Transverse colon (tissue), 4 donors: ENCODE results near the gene SETD1A. TPM values are rescaled to one million over a fixed set of nuclear protein-coding genes. Genes with fewer than 3 reads are reported as not detected.
A peak's percentile ranks its signal among the peaks of the same experiment; 100 is the strongest.

Source experiments
- DNase-seq: peaks from one replicate; pipeline ENCODE4 v3.0.0-alpha.2; 2019
- H3K27ac ChIP-seq, 4 donors: fragments of 200-600 bp; sonication (generic); 2 replicates each; pipeline ENCODE4 v1.5.1; 2016 to 2018; ENCODE audit warnings: inconsistent platforms in 4 of 4
- H3K27me3 ChIP-seq: fragments of 200-600 bp; sonication (generic); 2 replicates; pipeline ENCODE4 v1.5.1; 2017; ENCODE audit warnings: inconsistent platforms
- H3K36me3 ChIP-seq, 4 donors: fragments of 200-600 bp; sonication (generic); 2 replicates each; pipeline ENCODE4 v1.5.1; 2017 to 2019; ENCODE audit warnings: inconsistent platforms in 4 of 4
- H3K4me1 ChIP-seq, 4 donors: fragments of 200-600 bp; sonication (generic); 2 replicates each; pipeline ENCODE4 v1.5.1; 2017 to 2020; ENCODE audit warnings: inconsistent platforms in 4 of 4
- H3K4me3 ChIP-seq, 4 donors: fragments of 200-600 bp; sonication (generic); 1 replicate in 1 of 4; 2 replicates in 3 of 4; pipeline versions ENCODE4 v1.5.1 to v1.6.1; 2017 to 2019; ENCODE audit warnings: inconsistent platforms in 4 of 4
- H3K9me3 ChIP-seq, 2 donors: fragments of 200-600 bp; sonication (generic); 2 replicates each; pipeline ENCODE4 v1.5.1; 2017 to 2019; ENCODE audit warnings: inconsistent platforms in 2 of 2
- EP300 ChIP-seq: sonication (generic); formaldehyde crosslinking; IDR thresholded peaks from one replicate; pipeline ENCODE4 v1.6.1; 2017; ENCODE audit warnings: antibody characterized with exemption, low read depth
- POLR2A ChIP-seq: fragments of 450-650 bp; IDR thresholded peaks from one replicate; pipeline ENCODE4 v1.6.1; 2016; ENCODE audit warnings: antibody characterized with exemption, mild to moderate bottlenecking, moderate library complexity
- POLR2AphosphoS5 ChIP-seq, 3 donors: sonication (generic); formaldehyde crosslinking; IDR thresholded peaks; one replicate each; pipeline ENCODE4 v1.6.1; 2016; ENCODE audit warnings: antibody characterized with exemption in 3 of 3
- WGBS, 2 donors: methylation state at CpG; one replicate each; pipeline ENCODE4 v1.1.5; 2018; ENCODE audit warnings: low coverage in 1 of 2; 5-methylcytosine and 5-hydroxymethylcytosine counted together
- in situ Hi-C, 4 donors: fragments of 200-750 bp; cut with MboI; loops; one replicate each; pipeline versions ENCODE4 v1.15.0 to v1.15.1; 2017; ENCODE audit warnings: low sequenced_read_pairs in 3 of 4, low pct_ligation_motif_present in 1 of 4, low pct_unique_long_range_greater_than_20kb in 1 of 4
- intact Hi-C: fragments of 100-400 bp; cut with DNase I; formaldehyde crosslinking; loops from one replicate; pipeline ENCODE4 v1.15.1; 2023; ENCODE audit warnings: low total_unique reads
- total RNA-seq, 4 donors: library from RNA; depleted of rRNA; stranded (reverse); fragments of >200 nt; gene quantifications; one replicate each; pipeline ENCODE4 v1.1.0, GENCODE V29; 2016
- TF ChIP-seq, protein P1 (sequence below), 5 experiments: fragments of 200-600 bp in 3 of 5; fragments of 450-650 bp in 2 of 5; sonication (generic) in 3 of 5; IDR thresholded peaks; 1 replicate in 2 of 5; 2 replicates in 3 of 5; pipeline ENCODE4 v1.5.1; 2016 to 2017; ENCODE audit warnings: antibody characterized with exemption in 5 of 5, inconsistent platforms in 3 of 5, mild to moderate bottlenecking in 2 of 5, moderate library complexity in 1 of 5

Gene SETD1A
- total RNA-seq, 4 donors from 2014 or later, result 5.3 to 37.0 (median 10.8) TPM

DNA sequence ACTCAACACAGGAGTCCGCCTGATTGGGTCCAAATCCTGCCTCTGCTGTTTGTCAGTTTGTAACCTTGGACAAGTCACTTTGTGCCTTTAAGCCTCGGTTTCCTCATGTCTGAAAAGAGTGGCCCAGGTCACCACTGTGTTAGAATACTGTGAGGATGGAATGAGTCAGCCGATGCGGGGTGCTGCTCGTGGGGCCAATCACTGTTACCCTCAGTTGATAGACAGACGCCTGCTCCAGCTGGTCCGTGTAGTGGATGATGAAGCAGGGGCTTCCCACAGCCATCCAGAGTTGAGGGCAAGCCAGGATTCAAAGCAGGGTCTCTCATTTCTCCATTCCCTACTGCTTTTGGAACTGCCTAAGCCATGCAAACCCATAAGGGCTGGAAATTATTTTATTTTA is 28.4 kb upstream of the SETD1A start:
- intact Hi-C loops (no loop called here), in situ Hi-C loops (no loop called here)
- peaks cover 0 to 10% (median 2%) of the 10 kb centered on the region in 4 donors for H3K36me3 ChIP-seq
- no peak for DNase-seq
- no peaks in the 10 kb centered on the region for H3K27me3 ChIP-seq
- no peak overlapping the region for H3K27ac ChIP-seq
- H3K9me3 ChIP-seq, result no peaks in the 10 kb centered on the region
- H3K4me3 ChIP-seq, result no peak overlapping the region
- WGBS, 2 donors, result 67% methylated on average over 7 of the region's 7 CpGs; no CpG with 5 or more reads in 1 of the 2 donors
- H3K4me1 ChIP-seq, result peaks cover 6 to 19% (median 9%) of the 10 kb centered on the region in 4 donors
- TF ChIP-seq EP300 (no peak), POLR2A (no peak), POLR2AphosphoS5 (IDR thresholded peaks at IDR 0.05) (no peak)
- TF ChIP-seq, protein P1, sequence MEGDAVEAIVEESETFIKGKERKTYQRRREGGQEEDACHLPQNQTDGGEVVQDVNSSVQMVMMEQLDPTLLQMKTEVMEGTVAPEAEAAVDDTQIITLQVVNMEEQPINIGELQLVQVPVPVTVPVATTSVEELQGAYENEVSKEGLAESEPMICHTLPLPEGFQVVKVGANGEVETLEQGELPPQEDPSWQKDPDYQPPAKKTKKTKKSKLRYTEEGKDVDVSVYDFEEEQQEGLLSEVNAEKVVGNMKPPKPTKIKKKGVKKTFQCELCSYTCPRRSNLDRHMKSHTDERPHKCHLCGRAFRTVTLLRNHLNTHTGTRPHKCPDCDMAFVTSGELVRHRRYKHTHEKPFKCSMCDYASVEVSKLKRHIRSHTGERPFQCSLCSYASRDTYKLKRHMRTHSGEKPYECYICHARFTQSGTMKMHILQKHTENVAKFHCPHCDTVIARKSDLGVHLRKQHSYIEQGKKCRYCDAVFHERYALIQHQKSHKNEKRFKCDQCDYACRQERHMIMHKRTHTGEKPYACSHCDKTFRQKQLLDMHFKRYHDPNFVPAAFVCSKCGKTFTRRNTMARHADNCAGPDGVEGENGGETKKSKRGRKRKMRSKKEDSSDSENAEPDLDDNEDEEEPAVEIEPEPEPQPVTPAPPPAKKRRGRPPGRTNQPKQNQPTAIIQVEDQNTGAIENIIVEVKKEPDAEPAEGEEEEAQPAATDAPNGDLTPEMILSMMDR (IDR thresholded peaks at IDR 0.05), result no peak

DNA sequence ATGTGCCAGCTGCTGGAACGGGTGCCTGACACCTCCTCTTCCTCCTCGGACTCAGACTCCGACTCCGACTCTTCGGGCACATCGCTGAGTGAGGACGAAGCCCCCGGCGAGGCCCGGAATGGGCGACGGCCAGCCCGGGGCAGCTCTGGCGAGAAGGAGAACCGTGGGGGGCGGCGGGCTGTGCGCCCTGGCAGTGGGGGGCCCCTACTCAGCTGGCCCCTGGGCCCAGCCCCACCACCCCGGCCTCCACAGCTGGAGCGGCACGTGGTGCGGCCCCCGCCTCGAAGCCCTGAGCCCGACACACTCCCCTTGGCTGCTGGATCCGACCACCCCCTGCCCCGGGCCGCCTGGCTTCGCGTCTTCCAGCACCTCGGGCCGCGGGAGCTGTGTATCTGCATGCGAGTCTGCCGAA is 27.4 kb upstream of the SETD1A start:
- DNase-seq, result no peak
- 93 to 100% methylated on average over 1 to 35 of the region's 35 CpGs for WGBS, 2 donors
- Histone ChIP-seq H3K36me3 (peaks cover 0 to 10% (median 2%) of the 10 kb centered on the region in 4 donors), H3K9me3 (no peaks in the 10 kb centered on the region), H3K4me1 (peaks cover 0 to 9% (median under 1%) of the 10 kb centered on the region in 4 donors), H3K27me3 (no peaks in the 10 kb centered on the region), H3K27ac (no peak overlapping the region), H3K4me3 (no peak overlapping the region)
- TF ChIP-seq, protein P1 (IDR thresholded peaks at IDR 0.05), result no peak
- TF ChIP-seq EP300 (no peak), POLR2AphosphoS5 (IDR thresholded peaks at IDR 0.05) (no peak), POLR2A (no peak)
- intact Hi-C loops (no loop called here), in situ Hi-C loops (no loop called here)

DNA sequence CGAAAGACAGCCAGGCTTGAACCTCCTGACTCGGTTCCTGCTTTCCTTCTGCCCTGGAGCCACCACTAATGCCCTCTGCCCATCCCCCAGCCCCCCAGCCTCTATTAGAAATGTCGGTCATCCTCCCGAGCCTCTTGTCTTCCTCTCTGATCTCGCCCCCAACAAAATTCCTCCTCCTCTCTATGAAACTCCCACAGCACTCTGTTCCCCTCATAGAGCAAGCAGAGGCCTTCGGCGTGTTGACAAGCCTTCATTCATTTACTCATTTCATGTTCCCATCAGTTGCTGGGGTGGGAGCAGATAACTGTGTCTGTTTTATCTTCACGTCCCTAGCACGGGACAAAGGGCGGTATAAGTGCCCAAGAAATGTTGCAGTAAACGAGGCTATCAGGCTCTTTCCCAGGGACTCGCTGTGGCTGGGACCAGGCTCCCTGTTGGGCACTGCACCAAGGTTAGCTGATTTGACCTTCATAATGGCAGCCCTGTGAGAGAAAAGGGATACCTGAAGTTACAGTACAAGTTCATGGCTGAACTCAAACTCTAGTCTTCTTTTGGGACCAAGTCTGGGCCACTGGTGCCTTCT is 26.4 kb upstream of the SETD1A start:
- no peak for TF ChIP-seq POLR2AphosphoS5 (IDR thresholded peaks at IDR 0.05)
- no peak for TF ChIP-seq EP300
- TF ChIP-seq, protein P1 (IDR thresholded peaks at IDR 0.05), result no peak
- TF ChIP-seq POLR2A, result no peak
- no peak for DNase-seq
- intact Hi-C loops, result no loop called here
- no peak overlapping the region for H3K4me3 ChIP-seq
- in situ Hi-C loops, result no loop called here
- H3K4me1 ChIP-seq, result no peaks in the 10 kb centered on the region
- H3K9me3 ChIP-seq, result no peaks in the 10 kb centered on the region
- H3K27ac ChIP-seq, result no peak overlapping the region
- WGBS, 2 donors, result 80 to 83% methylated on average over 2 to 12 of the region's 12 CpGs
- H3K27me3 ChIP-seq, result no peaks in the 10 kb centered on the region
- peaks cover 0 to 10% (median 2%) of the 10 kb centered on the region in 4 donors for H3K36me3 ChIP-seq

DNA sequence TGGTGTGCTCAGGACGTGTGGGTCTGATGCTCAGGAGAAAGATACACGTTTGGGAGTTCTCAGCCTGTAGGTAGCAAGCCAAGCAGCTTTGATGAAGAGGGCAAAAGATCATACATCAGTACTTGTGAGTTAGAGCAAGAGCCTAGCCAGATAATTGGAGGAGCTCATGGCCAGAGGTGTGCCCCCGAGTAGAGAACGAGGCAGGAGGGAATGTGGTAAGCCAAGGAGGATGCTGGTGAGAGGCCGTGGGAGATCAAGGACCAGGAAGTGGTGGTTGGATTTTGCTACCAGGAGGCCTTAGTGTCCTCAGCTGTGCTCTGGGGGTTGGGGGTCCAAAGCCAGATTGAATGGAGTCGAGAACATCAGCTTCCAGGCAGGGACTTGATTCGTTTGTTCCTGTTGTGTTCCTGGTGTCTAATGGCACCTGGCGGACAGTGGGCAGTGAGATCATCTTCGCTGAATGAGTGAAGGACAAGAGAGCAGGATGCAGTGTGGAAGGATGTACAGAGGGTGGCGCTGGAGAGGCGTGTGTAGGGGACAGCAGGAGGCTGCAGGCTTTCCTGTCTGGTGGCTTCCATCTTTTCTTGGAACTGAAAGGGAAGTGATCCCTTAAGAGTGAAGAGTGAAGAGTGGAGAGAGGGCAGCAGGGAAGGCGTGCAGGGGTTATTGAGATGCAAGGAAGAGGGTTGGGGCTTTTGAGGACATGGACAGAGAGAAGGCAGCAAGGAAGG is 22.6 kb upstream of the SETD1A start:
- Histone ChIP-seq H3K27me3 (no peaks in the 10 kb centered on the region), H3K4me1 (no peaks in the 10 kb centered on the region), H3K4me3 (no peak overlapping the region), H3K9me3 (no peaks in the 10 kb centered on the region), H3K27ac (no peak overlapping the region), H3K36me3 (peaks cover 0 to 10% (median 0%) of the 10 kb centered on the region in 4 donors)
- TF ChIP-seq, protein P1 (IDR thresholded peaks at IDR 0.05), result peak; percentile 30 to 42 (median 40)
- TF ChIP-seq POLR2AphosphoS5 (IDR thresholded peaks at IDR 0.05), result no peak
- intact Hi-C loops, result no loop called here
- in situ Hi-C loops, result no loop called here
- 51 to 65% methylated on average over 9 to 12 of the region's 12 CpGs for WGBS, 2 donors
- DNase-seq, result peak; percentile 49
